Fibroblast of skin of abdomen (primary cell): ENCODE results near the gene CYTH3.
A peak's percentile ranks its signal among the peaks of the same experiment; 100 is the strongest.
"Not testable (repeated sequence)": the region's sequence is repeated elsewhere in the genome, so short reads cannot be mapped to it uniquely, and the experiment has no call there.

Experiments
- DNase-seq: peaks from one replicate; pipeline ENCODE4 v3.0.0-alpha.2; 2013

The CYTH3 gene

DNA sequence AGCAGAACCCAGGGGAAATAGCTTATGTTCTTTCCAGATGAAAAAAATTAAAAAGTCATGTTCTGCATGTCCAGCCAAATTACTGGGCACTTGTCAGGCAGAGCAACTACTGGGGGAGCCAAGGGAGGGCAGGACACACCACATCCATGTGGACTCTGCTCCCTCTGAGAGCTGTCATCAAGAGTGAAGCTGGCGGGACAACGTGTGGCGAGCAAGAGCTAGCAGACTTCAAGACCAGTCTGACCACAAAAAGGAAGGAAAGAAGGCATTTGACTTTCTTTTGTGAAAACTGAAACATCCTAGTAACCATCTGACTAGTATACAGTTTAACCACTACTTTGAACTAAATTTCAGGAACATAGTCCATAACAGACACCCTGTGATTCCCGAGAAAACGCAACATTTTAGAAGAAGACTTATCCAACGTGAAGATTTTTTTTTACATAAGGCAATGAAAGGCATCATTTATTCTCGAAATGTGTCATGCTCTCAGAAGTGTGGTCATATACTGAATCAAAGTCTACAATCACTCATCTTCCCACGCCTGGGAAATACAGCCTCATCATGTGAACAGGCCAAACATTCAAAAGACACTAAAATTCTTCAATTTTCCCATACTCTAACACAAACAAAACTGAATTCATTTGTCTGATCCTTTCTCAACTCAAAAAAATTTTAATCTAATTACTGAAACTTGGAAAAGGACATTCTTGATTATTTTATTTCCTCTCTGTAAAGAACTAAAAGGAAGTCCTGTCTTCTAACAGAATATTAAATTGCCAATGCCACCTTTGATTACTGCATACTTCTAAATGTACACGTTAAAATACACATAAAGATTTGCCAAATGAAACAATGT, 15.5 kb downstream of the CYTH3 start:
- peak; percentile 68 for DNase-seq

DNA sequence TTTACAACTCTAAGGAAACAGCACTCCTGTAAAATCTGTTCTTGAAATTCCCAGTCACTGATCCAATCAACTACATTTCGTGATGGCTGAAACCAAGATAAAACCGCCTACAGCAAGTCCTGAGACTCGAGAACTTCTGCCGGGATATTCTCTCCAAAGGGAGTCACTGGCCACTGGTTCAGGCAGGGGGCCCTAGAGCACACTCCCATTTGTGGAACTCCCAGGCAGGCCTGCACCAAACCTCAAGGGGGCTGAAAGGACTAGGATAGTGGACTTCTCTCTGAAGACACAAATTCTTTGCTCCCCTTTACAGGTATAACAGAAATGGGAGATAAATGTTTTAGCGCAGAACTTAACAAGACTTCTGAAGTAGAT, 16.3 kb downstream of the CYTH3 start:
- no peak for DNase-seq

DNA sequence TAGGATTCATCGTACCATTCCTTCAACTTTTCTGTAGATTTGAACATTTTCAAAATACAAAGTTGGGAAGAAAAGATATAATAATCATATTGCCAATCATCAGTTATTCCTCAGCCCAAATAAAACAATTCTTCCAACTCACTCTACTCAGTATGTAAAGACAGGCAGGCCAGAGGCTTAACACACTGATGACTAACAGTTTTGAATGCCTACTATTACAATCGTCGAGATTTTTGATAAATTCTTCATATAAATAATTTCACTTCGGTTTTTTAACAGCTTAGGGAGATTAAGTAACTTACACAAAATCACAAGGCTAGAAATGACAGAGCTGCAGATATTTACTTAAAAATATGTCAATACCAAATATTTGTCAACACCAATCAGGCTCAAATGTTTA, 17.6 kb downstream of the CYTH3 start:
- DNase-seq, result peak; percentile 33

DNA sequence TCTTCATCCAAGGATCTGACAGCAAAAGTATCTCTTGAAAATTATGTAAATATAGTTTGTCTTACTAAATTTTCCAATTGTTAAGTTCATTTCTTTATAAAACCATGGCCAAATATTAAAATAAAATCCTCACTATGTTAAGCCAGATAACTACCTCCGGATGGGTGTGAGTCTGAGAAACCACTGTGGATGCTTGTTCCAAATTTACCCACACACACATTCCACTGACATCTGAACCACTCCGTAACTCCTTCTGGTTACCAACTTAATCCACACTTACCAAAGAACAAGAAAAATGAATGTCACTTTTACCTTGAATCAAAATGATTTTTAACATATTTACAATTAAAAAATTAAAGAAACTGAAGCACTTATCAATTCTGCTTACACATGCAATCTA, 19.7 kb downstream of the CYTH3 start:
- peak; percentile 70 for DNase-seq

DNA sequence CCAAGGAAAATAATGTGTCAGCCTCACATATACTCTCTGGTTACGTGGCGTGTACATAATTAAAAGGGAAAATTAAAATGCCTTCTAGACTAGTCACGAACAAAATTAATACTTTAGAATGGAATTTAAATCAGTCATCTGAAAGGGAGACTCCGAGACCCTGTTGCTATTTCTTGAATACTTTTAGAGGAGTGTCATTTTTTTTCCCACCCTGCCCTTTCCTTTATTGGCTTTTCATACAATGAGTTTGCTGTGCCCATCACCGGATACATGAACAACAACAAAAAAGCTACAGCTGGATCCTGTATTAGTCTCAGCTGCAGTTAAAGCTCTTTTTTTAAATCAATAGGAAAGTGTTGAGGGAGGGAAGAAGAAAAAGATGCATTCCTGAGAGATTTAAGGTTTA, 20.1 kb downstream of the CYTH3 start:
- peak; percentile 88 for DNase-seq

DNA sequence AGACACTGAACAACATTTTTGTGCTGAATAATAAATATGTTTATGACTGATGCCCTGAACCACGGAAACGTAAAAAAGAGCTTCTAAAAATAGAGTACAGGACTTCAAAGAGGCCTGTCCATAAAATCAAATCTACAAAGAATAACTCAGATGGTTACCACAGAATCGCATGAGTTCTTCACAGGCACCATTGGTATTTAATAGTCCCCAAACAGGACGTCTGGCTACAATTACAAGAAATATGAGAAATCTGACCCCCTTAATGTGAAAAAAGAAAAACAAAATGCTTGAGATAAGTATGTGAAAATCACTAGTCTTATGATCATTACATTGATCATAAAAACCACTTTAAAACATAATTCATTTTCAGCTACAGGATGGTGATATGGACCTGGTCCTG, 20.8 kb downstream of the CYTH3 start:
- DNase-seq, result peak; percentile 74

DNA sequence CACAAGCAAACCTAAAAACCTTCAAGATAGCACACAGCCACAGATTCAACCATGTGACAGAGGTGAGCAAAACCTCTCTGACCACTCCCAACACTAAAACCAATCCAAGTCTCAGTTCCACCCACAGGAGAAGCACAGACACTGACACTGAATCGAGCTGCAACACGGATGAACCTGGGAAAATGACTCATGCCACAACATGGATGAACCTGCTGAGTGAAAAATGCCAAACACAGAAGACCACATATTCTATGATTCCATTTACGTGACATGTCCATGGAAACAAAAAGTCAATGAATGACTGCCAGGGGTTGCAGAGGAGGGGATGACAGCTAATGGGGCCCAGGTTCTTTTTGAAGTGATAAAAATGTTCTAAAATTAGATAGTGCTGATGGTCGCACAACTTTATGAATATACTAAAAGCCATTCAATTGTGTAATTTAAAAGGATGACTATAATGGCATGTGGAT, 22.0 kb downstream of the CYTH3 start:
- peak; percentile 63 for DNase-seq

DNA sequence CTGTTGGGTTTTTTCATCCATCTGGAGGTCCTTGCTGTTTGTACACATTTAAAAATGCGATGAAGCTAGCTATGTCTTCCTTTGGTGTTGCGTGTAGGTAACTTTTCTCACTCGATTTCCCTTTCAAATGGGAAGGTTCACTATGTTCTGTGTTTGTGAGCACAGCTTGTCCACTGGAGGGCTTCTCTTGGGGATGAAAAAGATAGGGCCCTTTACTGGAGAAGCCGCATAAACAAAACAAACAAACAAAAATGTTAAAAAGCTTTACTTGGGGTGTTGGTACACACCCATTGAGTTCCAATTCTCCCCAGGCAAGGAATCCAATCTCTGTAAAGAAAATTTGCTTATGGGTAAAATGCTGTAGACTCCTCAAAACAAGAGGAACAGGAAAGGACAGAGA, 23.4 kb downstream of the CYTH3 start:
- DNase-seq, result no peak

DNA sequence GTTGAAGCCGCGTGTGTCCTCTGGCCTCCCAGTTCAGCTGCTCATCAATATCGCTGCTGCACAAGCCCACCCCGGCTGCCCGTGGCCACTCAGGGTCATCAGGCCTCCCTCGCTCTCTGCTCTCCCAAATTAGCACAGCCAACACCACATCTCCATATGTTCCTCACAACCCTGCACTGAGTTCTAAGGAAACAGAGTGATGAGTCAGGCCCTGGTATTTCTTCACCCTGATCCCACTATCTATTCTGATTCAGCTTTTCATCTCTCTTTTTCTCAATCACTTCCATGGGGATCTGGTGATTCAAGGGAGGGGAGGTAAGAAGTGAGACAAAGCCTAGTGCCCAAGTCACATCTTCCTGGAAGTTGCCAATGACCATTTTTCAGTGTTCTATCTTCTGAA, 23.8 kb downstream of the CYTH3 start:
- peak; percentile 81 for DNase-seq

DNA sequence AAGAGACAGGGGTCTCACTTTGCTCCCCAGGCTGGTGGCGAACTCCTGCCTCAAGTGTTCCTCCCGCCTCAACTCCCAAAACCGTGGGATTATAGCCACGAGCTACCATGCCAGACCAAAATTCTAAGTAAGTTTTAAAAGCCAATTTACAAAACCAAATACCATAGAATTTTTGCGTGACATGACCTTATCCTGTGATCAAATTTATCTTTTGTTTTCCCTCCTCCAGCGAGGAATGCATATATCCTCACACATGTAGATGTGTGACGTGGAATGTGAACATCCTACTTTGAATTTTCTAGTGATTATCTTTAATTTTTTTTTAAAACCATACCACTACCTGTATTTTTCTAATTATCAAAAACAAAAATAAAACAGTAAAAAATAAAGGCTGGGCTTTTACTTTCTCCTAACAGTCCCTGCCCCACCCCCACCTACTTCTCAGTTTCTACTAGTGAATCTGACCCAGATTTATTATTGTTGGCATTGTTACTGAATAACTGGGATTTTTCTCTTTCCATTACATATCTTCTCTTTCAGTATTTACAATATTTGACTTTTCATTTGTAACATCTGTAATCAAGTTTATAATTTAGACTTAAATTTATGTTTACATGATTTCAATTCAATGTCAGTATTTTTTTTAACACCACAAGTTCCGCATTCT, 26.0 kb downstream of the CYTH3 start:
- DNase-seq, result peak; percentile 67

DNA sequence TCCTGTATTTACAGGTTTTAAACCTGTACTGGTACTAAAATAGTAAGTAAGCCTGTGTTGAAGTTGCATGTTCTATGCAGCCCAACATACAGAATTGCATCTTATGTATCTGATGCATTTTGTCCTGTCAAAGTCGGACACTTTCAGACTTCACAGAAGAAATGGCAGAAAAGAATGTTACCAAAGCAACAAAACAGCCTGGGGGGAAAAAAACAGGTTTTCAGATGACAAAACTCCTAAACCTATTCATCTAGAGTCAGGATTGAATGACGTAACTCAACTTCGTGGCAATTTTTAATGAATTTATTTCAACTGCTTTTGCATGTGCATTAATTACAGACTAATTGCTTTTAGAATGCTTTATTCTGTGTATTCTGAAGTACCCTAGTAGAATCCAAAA, 28.4 kb downstream of the CYTH3 start:
- no peak for DNase-seq

DNA sequence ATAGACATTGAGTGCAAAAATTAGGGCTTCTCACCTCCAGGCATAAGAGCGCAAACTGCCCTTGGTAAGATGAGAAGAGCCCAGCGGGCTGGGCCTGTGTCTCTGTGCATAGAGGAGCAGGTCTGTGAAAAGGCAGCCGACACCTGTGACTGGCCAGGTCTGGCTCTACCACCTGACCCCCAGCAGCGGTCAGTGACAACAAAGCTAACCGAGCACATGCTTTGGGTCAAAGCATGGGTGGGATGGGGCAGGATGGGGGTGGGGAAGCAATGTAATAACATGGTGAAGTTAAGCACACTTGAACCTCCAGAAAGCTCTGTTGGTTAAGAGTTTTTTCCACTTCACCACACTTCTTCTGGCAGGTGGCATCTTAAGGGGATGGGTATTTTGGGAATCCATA, 29.3 kb downstream of the CYTH3 start:
- DNase-seq, result no peak

DNA sequence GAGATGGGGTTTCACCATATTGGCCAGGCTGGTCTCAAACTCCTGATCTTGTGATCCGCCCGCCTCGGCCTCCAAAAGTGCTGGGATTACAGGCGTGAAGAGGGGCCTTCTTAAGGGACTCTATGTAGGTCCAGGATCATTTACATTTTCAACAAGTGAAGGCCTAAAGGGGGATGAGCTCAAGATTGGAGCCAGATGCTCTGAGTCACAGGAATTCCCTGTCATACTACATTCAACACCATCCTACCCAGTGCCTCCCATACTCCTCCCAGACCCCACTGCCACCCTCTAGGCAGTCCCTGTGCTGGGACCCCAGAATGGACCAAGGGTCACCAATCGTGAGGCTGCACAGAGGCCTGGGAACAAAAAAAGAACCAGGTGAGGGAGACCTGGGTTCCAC, 29.9 kb downstream of the CYTH3 start:
- peak; percentile 72 for DNase-seq

DNA sequence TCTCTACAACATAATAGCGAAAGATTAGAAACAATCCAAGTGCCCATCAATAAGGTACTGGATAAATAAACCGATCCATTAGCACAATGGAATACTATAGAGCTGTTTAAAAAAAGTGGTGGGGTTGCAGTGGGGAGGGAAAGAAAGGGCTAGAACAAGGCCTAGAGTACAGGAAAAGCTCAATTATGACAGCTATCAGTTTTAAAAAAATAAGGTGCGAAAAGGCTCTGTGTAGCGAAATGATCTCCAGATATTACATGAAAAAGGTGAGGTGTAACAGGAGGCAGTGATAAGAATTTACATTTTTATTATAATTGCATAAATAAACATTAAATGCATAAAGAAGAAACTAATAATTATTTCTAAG, 30.8 kb downstream of the CYTH3 start:
- DNase-seq, result no peak

DNA sequence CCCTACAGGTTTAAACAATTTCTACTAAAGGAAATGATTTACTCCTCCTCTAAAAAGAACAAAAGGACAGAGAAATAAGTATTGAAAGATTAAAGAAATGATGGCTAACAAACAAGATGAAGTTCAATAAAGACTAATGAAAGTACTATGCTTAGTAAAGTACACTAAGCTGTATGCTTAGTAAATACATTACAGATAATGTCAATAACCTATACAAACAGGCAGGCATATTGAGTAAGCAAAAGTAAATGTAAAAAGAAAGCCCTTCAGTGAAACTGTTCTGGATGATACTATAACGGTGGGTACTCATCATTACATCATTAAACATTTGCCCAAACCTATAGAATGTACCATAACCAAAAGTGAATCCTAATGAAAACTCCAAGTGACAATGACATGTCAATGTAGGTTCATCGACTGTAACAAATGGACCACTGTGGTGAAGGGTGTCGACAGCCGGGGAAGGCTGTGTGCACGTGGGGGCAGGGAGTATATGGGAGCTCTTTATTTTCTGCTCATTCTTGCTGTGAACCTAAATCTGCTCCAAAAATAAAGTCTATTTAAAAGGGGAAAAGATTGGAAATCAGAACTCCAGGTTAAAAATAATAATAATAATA, 34.0 kb downstream of the CYTH3 start:
- no peak for DNase-seq

DNA sequence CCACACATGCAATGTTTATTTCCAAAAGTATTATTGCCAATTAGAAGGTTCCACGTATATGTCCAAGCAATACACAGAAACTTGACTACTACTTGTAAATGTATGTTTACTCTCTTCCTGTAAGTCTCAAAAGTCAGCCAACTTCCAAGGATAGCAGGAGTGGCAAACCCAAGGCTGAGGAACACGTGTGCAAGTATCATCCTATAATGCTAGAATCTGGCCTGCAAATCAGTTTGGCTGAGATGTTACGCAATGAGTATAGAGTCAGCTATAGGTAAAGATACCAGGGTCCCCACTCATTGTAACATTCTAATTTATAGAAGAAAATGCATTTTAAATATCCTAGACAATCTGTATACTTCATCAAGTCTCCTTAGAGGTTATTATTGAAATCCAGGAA, 34.7 kb downstream of the CYTH3 start:
- no peak for DNase-seq

DNA sequence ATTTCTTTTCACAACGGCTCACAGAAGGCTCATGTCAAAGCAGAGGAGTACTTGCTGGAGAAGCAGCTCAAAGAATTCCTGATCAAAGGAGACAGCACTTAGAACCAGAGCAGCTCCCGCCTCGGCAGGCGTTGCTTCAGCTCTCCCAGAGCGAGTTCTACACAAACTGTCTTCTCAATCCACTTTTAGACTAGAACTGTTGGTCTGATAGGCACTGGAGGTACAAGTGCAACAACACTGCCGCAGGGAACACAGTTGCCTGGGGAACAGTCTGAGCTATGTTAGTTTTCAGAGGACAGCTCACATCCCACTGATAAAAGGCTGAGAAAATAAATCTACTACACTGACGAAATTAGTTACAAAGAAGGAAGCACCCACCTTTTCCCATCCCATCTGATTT, 35.4 kb downstream of the CYTH3 start:
- DNase-seq, result no peak

DNA sequence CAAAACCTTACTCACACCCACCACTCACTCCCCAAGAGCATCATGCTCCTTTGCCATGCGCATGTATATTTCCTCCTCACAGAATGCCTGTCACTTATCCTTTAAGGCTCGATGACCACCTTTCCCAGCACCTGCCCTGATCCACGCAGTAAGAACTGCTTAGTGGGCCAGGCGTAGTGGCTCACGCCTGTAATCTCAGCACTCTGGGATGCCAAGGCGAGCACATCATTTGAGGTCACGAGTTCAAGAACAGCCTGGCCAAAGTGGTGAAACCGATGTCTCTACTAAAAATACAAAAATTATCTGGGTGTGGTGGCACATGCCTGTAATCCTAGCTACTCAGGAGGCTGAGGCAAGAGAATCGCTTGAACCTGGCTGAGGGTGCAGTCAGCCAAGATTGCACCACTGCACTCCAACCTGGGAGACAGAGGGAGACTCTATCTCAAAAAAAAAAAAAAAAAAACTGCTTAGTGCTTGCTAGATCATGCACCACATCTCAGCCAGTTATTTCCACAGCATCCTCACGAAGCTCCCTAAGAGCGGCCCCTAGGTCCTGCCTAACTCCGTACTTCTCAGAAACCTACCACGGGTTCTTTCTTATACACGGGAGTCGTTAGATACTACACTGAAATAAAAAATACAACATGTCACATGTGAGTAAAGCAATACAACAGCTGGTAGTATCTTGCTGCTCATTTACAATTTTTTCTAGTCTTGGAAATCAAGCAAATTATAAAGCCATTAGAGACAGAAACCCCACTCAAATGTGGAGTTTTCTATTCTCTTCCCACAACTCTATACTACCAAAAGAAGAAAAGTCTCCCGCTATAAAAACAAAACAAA, 37.2 kb downstream of the CYTH3 start:
- no peak for DNase-seq

DNA sequence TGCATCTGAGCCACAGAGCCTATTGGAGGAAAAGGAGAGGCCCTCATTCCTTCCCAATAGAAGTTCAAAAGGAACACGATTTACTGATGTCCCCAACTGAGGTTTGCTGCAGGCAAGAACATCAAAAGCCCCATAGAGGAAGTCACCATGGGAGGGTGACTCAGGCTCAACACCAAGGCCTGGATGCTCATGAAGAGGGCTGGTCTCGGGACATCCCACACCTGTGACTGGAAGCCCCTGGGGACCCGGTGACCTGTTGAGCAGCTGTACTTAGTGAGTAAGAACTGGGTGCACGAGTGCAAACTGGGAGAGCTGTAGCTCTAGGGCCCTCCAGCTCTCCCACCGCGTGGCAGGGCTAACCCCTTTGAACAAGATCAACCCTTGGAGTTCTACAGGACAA, 38.0 kb downstream of the CYTH3 start:
- no peak for DNase-seq

DNA sequence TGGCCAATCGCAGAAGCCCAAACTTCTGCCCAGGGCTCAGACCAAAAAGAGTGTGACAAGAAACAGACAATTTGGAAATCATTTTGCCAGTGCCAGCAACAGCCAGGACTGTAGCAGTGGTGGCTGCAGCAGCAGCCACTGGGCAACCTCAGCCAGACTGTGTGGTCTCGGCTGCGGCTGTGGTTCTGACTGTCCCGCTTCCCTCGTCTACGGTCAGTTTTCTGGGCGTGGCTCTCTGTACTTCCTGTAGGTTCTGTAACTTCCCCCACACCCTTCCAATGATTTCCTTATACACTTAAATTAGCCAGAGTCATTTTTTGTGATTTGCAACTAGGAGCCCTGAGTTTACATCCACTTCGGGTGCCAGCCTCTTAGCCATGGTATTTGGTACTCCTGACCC, 39.9 kb downstream of the CYTH3 start:
- DNase-seq, result no peak

DNA sequence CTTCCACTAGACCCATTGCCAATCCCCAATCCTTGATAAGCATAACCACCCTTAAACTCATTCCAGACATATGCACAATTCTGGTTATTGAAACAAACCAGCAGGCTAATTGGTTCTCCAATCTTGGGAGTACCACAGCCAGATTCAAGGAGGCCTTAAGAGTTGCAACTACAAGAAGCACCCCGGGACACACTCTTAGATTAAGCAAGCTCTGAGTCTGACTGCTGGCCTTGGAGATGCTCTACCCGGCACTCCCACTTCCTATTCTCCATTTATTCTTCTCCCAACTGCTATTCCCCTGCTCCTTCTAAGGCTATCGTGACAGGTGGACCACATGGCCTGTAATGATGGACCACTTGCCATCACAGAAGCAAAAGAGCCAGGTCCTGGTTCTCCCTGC, 40.3 kb downstream of the CYTH3 start:
- DNase-seq, result no peak

DNA sequence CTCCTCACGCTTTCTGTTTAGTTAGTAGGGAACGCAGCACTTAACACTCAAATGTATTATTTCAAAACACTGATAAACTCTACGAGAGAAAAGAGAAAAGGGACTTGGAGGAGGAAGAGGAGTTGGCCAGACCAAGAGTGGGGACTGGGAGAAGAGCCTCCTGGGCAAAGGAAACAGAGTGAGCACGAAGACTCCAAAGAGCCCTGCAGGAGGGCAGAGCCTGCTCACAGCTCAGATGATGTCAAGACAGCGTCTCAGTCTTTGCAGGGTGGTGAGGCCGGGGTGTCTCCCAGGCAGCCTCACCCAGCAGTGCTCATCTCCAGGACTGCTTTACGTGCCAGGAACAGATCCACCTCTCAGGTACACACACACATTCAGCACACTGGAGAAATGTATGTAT, 41.2 kb downstream of the CYTH3 start:
- DNase-seq, result no peak

DNA sequence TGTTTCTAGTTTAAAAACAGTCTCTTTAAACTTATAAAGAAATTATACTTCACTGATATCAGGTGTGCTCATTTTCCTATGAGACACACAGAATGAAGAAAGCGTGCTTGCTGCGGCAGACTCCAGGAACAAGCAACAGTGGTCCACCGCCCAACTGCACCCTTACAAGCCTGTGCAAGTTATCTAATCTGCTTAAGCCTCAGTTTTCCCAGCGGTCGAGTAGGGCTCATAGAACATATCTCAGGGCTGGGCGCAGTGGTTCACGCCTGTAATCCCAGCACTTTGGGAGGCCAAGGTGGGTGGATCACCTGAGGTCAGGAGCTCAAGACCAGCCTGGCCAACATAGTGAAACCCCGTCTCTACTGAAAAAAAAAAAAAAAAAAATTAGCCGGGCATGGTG, 43.1 kb downstream of the CYTH3 start:
- DNase-seq, result not testable (repeated sequence)
